Retinal pigment epithelial cell (primary cell): ENCODE data around the gene ADAMTS6.

Experiments
- DNase-seq: peaks from one replicate; pipeline ENCODE4 v3.0.0-alpha.2; 2010; ENCODE audit warnings: low read depth
- H3K4me3 ChIP-seq: 2 replicates; pipeline ENCODE4 v1.5.1; 2011; ENCODE audit warnings: mild to moderate bottlenecking, low read length, control low read depth, moderate library complexity
- TF ChIP-seq, protein P1 (sequence below): conservative IDR thresholded peaks from 2 replicates; pipeline ENCODE4 v1.5.1; 2011; ENCODE audit warnings: low read depth, low read length, control low read depth, inconsistent platforms

ADAMTS6 gene

DNA sequence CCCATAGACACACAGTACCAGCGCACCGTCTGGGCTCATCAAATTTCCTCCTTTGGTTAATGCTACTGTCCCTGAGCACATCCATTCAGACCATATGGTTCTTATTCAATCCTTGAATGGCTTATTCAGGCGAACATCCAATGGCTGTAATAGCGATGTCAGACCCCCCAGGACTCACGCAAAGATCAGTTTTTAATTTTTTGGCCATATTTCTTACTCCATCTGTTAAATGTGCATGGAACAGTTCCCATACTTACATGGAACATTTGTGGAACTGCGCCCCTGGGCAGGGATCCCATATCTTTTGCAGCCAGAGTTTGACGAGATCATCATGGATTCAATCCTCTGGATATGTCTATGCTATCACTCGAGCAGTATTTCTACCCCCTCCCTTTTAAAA lies 213.2 kb downstream of the ADAMTS6 start:
- H3K4me3 ChIP-seq = no peak overlapping the region
- TF ChIP-seq, protein P1, sequence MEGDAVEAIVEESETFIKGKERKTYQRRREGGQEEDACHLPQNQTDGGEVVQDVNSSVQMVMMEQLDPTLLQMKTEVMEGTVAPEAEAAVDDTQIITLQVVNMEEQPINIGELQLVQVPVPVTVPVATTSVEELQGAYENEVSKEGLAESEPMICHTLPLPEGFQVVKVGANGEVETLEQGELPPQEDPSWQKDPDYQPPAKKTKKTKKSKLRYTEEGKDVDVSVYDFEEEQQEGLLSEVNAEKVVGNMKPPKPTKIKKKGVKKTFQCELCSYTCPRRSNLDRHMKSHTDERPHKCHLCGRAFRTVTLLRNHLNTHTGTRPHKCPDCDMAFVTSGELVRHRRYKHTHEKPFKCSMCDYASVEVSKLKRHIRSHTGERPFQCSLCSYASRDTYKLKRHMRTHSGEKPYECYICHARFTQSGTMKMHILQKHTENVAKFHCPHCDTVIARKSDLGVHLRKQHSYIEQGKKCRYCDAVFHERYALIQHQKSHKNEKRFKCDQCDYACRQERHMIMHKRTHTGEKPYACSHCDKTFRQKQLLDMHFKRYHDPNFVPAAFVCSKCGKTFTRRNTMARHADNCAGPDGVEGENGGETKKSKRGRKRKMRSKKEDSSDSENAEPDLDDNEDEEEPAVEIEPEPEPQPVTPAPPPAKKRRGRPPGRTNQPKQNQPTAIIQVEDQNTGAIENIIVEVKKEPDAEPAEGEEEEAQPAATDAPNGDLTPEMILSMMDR = no peak
- DNase-seq = no peak

DNA sequence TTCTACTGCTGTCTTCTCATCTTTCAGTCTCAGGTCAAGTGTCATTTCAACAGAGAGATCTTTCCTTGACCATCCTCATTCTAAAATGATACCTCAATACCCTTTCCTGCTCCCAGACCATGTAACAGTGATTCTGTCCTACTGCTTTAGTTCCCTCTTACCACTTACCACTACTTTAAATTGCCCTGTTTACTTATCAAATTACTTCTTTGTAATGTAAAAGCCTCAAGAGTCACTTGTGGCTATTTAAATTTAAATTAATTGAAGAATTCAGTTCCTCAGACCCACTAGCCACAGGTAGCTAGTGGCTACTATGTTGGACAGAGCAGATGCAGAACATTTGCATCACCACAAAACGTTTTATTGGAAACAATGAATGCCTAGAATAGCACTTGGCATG lies 217.3 kb downstream of the ADAMTS6 start:
- no peak for DNase-seq
- H3K4me3 ChIP-seq = no peak overlapping the region
- TF ChIP-seq, protein P1 = no peak

DNA sequence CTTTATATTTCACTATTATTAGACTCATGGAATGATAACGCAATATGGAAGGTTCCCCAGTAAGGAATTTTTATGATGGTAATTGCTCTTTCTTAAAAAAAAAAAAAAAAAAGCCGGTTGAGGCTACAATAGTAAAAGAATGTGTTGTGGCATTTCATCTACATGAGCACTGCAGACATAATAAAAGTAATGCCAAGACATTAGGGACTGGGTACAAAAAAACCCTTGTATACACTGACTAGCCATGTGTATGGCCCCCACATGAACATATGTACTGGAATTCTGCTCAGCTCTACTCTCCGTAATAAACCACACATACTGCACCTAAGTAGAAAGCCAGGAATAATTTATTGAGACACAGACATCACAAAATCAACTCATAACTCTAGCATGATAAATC lies 218.4 kb downstream of the ADAMTS6 start:
- TF ChIP-seq, protein P1 = no peak
- no peak for DNase-seq
- H3K4me3 ChIP-seq = no peak overlapping the region

DNA sequence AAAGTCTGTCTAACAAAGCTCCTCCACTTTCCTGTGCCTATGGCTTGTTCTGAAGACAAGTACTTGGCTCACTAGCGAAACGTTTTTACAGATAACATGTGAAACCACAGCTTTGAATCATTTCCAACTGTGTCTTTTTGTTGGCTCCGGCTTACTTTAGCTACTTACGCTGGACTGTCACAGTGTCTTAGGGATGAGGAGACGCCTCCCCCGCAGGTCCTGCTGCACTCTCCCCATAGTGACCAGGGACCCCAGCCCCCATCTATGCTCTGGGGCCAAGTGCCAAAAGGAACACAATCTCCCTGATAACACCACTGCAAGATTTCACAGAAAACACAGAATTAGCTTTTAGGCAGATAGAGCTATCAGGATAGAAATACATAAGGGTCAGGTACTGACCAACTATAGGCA lies 219.1 kb downstream of the ADAMTS6 start:
- TF ChIP-seq, protein P1 = no peak
- no peak overlapping the region for H3K4me3 ChIP-seq
- DNase-seq = peak; percentile 48

DNA sequence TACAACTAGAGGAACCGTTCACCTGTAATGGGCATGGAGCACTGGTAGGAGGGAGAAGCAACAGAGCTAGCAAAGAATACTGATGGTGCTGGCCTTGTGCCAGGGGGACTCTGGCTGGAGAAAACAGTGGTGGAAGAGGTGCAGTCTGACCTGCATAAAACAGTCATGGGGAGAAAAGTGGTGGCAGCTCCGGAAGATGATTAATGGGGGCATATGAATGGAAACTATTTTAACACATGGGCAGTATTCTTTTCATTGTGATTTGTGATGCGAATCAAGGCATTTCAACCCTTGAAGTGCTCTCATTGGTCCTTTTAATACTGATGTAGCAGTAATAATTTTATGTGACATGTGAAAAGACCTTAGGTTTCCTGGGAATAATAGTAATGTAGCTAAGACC lies 219.6 kb downstream of the ADAMTS6 start:
- no peak for DNase-seq
- TF ChIP-seq, protein P1 = no peak
- no peak overlapping the region for H3K4me3 ChIP-seq

DNA sequence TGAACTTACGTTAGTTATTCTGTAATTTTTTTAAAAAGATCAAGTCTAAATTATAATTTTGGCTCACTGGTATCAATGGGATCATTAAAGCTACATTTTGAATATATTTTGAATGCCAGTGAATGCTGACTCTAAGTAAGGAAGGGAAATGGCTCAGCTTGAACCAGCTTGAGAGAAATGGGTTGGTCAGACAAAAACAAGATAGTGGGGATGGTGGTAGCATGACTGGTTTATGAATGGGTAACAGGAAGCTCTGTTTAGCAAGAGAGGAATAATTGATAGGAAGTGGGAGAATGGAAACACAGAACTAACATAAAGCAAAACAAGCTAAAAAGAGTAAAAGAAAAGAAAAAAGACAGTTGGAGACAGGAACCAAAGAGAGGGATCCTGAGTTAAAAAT lies 220.2 kb downstream of the ADAMTS6 start:
- H3K4me3 ChIP-seq = no peak overlapping the region
- no peak for DNase-seq
- TF ChIP-seq, protein P1 = no peak

DNA sequence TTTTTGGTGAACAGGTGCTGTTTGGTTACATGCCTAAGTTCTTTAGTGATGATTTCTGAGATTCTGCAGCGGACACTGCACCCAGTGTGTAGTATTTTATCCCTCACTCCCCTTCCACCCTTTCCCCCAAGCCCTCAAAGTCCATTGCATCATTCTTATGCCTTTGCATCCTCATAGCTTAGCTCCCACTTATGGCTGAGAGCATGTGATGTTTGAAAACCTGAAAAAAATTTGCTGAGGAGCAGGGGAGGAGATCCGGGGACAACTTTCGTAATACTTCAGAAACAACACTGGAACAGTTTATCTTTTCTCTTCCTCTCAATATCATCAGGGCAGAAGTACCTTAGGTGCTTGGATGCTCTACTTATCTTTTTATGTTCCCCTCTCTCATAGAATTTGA lies 226.4 kb downstream of the ADAMTS6 start:
- DNase-seq = no peak
- TF ChIP-seq, protein P1 = no peak
- no peak overlapping the region for H3K4me3 ChIP-seq
